ENCODE data around the gene GZMM. TPM values are rescaled to one million over a fixed set of nuclear protein-coding genes. Genes with fewer than 3 reads are reported as not detected.

The GZMM gene
- polyA plus RNA-seq, 3 donors = 0.32 to 1.4 (median 0.48) TPM

DNA sequence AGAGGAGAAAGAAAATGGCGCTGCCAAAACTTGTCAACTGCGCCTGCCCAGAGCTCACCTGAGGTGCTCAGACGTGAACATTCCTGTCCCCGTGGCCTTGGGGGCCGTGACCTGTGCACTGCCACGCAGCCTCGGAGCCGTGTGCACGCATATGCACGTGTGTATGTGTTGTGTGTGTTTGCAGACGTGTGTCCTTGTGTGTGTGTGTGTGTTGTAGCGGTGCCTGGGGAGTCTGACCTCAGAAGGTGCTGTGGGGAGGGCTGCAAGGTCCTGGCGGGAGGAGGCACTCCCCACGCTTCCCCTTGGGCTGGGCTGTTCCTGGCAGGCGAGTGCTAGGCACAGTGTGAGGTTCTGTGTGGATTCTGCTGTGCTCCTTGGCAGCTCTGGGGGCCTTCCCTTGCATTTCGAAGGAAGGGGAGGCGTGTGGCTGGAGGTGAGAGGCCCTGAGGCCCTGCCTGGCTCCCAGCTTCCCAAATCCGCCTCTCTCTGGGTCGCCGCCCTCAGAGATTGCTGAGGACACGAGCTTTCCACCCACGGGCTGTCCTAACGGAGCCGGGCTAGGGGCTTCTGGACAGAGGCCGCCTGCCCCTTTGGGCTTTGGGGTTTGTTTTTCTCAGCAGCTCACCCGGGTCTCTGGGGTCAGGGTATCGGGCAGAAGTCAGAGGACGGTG is 33.0 kb downstream of the GZMM start:
- H3K4me1 Mint-ChIP-seq = peaks cover 28% of the 10 kb centered on the region
- H3K4me3 Mint-ChIP-seq = no peak overlapping the region
- TF ChIP-seq, protein P1, sequence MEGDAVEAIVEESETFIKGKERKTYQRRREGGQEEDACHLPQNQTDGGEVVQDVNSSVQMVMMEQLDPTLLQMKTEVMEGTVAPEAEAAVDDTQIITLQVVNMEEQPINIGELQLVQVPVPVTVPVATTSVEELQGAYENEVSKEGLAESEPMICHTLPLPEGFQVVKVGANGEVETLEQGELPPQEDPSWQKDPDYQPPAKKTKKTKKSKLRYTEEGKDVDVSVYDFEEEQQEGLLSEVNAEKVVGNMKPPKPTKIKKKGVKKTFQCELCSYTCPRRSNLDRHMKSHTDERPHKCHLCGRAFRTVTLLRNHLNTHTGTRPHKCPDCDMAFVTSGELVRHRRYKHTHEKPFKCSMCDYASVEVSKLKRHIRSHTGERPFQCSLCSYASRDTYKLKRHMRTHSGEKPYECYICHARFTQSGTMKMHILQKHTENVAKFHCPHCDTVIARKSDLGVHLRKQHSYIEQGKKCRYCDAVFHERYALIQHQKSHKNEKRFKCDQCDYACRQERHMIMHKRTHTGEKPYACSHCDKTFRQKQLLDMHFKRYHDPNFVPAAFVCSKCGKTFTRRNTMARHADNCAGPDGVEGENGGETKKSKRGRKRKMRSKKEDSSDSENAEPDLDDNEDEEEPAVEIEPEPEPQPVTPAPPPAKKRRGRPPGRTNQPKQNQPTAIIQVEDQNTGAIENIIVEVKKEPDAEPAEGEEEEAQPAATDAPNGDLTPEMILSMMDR (IDR thresholded peaks at IDR 0.05) = no peak
- Histone ChIP-seq H3K79me2 (ENCODE audit: insufficient read depth, low read length) (peaks cover 78% of the 10 kb centered on the region), H3K36me3 (replicated peaks in 1 of 2; ENCODE audit: control insufficient read depth in 1 of 2, insufficient read depth in 2 of 2, low read length in 2 of 2) (peaks cover 31 to 34% of the 10 kb centered on the region in 2 donors), H2AFZ (ENCODE audit: insufficient read depth, low read depth, low read length, poor library complexity, severe bottlenecking) (no peak overlapping the region), H3K4me2 (replicated peaks; ENCODE audit: extremely low read depth, low read length, poor library complexity, severe bottlenecking) (no peak overlapping the region), H3K27me3 (ENCODE audit: control insufficient read depth in 2 of 2, insufficient read depth in 2 of 2, low read length in 2 of 2) (no peaks in the 10 kb centered on the region), H3K4me1 (ENCODE audit: control insufficient read depth in 1 of 2, insufficient read depth in 2 of 2, low read length in 2 of 2) (peaks cover 19 to 29% of the 10 kb centered on the region in 2 donors), H4K20me1 (ENCODE audit: insufficient read depth, low read length) (peaks cover 92% of the 10 kb centered on the region), H3K9me3 (replicated peaks in 1 of 2; ENCODE audit: control insufficient read depth in 1 of 2, insufficient read depth in 1 of 2, low read length in 2 of 2) (no peaks in the 10 kb centered on the region), H3K4me3 (replicated peaks in 1 of 3; ENCODE audit: low read depth in 2 of 3, low read length in 3 of 3) (no peak overlapping the region), H3K27ac (ENCODE audit: low read depth in 1 of 2, low read length in 2 of 2) (no peak overlapping the region), H3K9ac (ENCODE audit: insufficient read depth, low read length, poor library complexity, severe bottlenecking) (no peak overlapping the region)
- WGBS (ENCODE audit: insufficient coverage) = 93% methylated on average over 25 of the region's 28 CpGs
- H3K27me3 Mint-ChIP-seq (ENCODE audit: low read depth in 3 of 3) = no peaks in the 10 kb centered on the region
- peak overlapping the region in 3 of 7 donors; percentile 26 to 46 (median 35) for H3K27ac Mint-ChIP-seq
- H3K9me3 Mint-ChIP-seq = no peaks in the 10 kb centered on the region
- no peak for DNase-seq
- intact Hi-C loops (cut with micrococcal nuclease) = no loop called here
- peaks cover 11 to 43% of the 10 kb centered on the region in 2 donors for H3K36me3 Mint-ChIP-seq

GRCh38 chr19:577439-578392 is 33.9 kb downstream of the GZMM start:
- Mint-ChIP-seq H3K36me3 (peaks cover 13 to 46% of the 10 kb centered on the region in 2 donors), H3K9me3 (no peaks in the 10 kb centered on the region), H3K27me3 (ENCODE audit: low read depth in 3 of 3) (no peaks in the 10 kb centered on the region), H3K27ac (peak overlapping the region in 1 of 7 donors; percentile 26), H3K4me1 (peaks cover 25% of the 10 kb centered on the region), H3K4me3 (no peak overlapping the region)
- H2AFZ ChIP-seq (ENCODE audit: insufficient read depth, low read depth, low read length, poor library complexity, severe bottlenecking) = no peak overlapping the region
- peaks cover 37 to 39% of the 10 kb centered on the region in 2 donors for H3K36me3 ChIP-seq (replicated peaks in 1 of 2; ENCODE audit: control insufficient read depth in 1 of 2, insufficient read depth in 2 of 2, low read length in 2 of 2)
- TF ChIP-seq, protein P1 (IDR thresholded peaks at IDR 0.05) = no peak
- H3K4me3 ChIP-seq (replicated peaks in 1 of 3; ENCODE audit: low read depth in 2 of 3, low read length in 3 of 3) = no peak overlapping the region
- peaks cover 92% of the 10 kb centered on the region for H4K20me1 ChIP-seq (ENCODE audit: insufficient read depth, low read length)
- H3K79me2 ChIP-seq (ENCODE audit: insufficient read depth, low read length) = peaks cover 74% of the 10 kb centered on the region
- no peaks in the 10 kb centered on the region for H3K27me3 ChIP-seq (ENCODE audit: control insufficient read depth in 2 of 2, insufficient read depth in 2 of 2, low read length in 2 of 2)
- H3K4me1 ChIP-seq (ENCODE audit: control insufficient read depth in 1 of 2, insufficient read depth in 2 of 2, low read length in 2 of 2) = peaks cover 19 to 29% of the 10 kb centered on the region in 2 donors
- 96% methylated on average over 44 of the region's 66 CpGs for WGBS (ENCODE audit: insufficient coverage)
- no peak for DNase-seq
- no peak overlapping the region for H3K4me2 ChIP-seq (replicated peaks; ENCODE audit: extremely low read depth, low read length, poor library complexity, severe bottlenecking)
- intact Hi-C loops (cut with micrococcal nuclease) = no loop called here
- no peaks in the 10 kb centered on the region for H3K9me3 ChIP-seq (replicated peaks in 1 of 2; ENCODE audit: control insufficient read depth in 1 of 2, insufficient read depth in 1 of 2, low read length in 2 of 2)
- H3K9ac ChIP-seq (ENCODE audit: insufficient read depth, low read length, poor library complexity, severe bottlenecking) = no peak overlapping the region
- H3K27ac ChIP-seq (ENCODE audit: low read depth in 1 of 2, low read length in 2 of 2) = no peak overlapping the region
